Measurements from ENCODE around the gene RLN3.

- TF ChIP-seq EZH2 (IDR thresholded peaks at IDR 0.05; ENCODE audit: low read length): no peak
- TF ChIP-seq, protein P1, sequence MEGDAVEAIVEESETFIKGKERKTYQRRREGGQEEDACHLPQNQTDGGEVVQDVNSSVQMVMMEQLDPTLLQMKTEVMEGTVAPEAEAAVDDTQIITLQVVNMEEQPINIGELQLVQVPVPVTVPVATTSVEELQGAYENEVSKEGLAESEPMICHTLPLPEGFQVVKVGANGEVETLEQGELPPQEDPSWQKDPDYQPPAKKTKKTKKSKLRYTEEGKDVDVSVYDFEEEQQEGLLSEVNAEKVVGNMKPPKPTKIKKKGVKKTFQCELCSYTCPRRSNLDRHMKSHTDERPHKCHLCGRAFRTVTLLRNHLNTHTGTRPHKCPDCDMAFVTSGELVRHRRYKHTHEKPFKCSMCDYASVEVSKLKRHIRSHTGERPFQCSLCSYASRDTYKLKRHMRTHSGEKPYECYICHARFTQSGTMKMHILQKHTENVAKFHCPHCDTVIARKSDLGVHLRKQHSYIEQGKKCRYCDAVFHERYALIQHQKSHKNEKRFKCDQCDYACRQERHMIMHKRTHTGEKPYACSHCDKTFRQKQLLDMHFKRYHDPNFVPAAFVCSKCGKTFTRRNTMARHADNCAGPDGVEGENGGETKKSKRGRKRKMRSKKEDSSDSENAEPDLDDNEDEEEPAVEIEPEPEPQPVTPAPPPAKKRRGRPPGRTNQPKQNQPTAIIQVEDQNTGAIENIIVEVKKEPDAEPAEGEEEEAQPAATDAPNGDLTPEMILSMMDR (optimal IDR thresholded peaks at IDR 0.05 in 1 of 3, IDR thresholded peaks at IDR 0.05 in 1 of 3, conservative IDR thresholded peaks at IDR 0.05 in 1 of 3; ENCODE audit: extremely low read depth in 1 of 3, insufficient read depth in 2 of 3, low read length in 3 of 3): no peak
These were observed 23.2 kb upstream of the RLN3 start for GRCh38 chr19:14004619-14005348.

Data from keratinocyte (primary cell).